Measurements from ENCODE around the gene EXOC6B. TPM values are rescaled to one million over a fixed set of nuclear protein-coding genes. Genes with fewer than 3 reads are reported as not detected.
A peak's percentile ranks its signal among the peaks of the same experiment; 100 is the strongest.

EXOC6B gene
- total RNA-seq, 2 donors from 2014 or later: 21.3 to 28.8 TPM

DNA sequence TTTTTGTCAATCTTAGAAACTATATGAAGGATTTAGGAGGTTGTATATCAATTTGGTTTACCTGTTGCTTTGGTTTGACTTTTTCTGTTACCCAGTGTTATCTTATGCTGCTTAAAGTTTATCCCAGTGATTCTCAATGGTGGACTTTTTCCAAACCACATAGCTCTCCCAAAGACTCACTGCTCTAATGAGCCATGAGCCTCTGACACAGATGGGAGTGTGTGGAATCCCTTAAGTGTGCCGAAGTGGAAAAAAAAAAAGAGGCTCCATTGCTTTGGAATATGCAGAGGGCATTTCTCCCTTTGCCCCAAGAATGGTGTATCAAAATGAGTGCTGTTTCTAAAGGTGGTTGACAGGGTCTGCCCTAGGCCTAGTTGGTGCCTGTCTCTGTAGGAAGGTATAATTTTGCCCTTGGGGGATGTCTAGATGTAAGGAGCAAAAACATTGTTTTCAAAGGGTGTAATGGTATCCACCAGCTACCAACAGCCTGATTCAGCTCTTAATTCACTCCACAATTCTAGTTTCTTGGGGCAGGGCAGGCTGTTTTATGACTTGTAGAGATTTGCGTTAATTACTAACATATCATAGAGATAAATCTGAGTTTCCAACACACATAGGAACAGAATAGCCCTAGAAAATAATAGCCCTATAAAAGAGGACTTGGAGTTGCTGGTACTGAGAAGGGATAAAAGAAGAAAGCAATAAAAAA, 613.9 kb downstream of the EXOC6B start:
- no peak overlapping the region for H3K4me3 ChIP-seq
- peaks cover 7% of the 10 kb centered on the region for H3K4me1 ChIP-seq
- H3K9ac ChIP-seq (ENCODE audit: low read depth in 2 of 2, low read length in 2 of 2): peak overlapping the region in 1 of 2 donors; percentile 9
- H3K27me3 ChIP-seq: no peaks in the 10 kb centered on the region
- no peak for DNase-seq
- intact Hi-C loops (cut with DNase I): no loop called here
- TF ChIP-seq, protein P1, sequence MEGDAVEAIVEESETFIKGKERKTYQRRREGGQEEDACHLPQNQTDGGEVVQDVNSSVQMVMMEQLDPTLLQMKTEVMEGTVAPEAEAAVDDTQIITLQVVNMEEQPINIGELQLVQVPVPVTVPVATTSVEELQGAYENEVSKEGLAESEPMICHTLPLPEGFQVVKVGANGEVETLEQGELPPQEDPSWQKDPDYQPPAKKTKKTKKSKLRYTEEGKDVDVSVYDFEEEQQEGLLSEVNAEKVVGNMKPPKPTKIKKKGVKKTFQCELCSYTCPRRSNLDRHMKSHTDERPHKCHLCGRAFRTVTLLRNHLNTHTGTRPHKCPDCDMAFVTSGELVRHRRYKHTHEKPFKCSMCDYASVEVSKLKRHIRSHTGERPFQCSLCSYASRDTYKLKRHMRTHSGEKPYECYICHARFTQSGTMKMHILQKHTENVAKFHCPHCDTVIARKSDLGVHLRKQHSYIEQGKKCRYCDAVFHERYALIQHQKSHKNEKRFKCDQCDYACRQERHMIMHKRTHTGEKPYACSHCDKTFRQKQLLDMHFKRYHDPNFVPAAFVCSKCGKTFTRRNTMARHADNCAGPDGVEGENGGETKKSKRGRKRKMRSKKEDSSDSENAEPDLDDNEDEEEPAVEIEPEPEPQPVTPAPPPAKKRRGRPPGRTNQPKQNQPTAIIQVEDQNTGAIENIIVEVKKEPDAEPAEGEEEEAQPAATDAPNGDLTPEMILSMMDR (IDR thresholded peaks at IDR 0.05): no peak
- H3K27ac ChIP-seq: peak overlapping the region; percentile 18
- H3K9me3 ChIP-seq: no peaks in the 10 kb centered on the region
- H3K36me3 ChIP-seq: no peaks in the 10 kb centered on the region

DNA sequence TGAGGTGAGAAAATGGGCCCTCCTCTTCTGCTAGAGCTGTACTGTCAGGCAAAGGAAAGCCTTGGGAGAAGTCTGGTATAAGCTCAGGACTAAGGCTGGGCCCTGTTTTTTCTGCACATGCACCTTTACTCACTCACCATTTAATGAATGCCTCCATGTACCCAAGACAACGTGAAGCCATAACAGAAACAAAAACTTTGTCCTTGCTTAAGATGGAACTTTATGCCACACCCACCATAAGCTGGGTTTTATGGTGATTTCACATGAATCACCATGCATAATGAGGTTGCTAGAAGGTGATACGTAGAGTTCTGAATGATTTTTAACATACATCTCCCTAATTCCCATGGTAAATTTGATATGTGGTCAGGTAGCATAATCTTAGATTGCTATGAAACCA, 614.5 kb downstream of the EXOC6B start:
- no peaks in the 10 kb centered on the region for H3K36me3 ChIP-seq
- peak overlapping the region; percentile 29 for H3K27ac ChIP-seq
- DNase-seq: peak; percentile 54
- peaks cover 7% of the 10 kb centered on the region for H3K4me1 ChIP-seq
- H3K9ac ChIP-seq (ENCODE audit: low read depth in 2 of 2, low read length in 2 of 2): no peak overlapping the region
- no peaks in the 10 kb centered on the region for H3K9me3 ChIP-seq
- intact Hi-C loops (cut with DNase I): no loop called here
- H3K4me3 ChIP-seq: no peak overlapping the region
- TF ChIP-seq, protein P1 (IDR thresholded peaks at IDR 0.05): no peak
- no peaks in the 10 kb centered on the region for H3K27me3 ChIP-seq

DNA sequence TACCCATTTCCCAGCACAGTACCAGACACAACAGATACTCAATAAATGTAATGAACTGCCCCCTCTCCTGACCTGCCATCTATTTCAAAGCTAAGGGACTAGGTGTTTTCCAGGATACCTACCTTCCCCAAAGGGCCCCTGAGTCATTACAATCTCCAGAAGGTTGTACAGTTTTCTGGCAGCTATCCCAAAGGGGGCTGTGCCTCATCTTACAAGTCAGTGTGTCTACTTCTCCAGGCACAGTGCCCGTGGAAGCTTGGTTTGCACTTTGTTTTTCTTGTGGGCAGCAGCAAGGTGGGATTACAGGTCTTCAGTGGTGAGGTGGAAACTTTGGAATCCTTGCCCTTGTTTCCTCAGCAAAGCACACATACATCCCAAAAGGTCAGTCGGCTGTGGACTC, 615.4 kb downstream of the EXOC6B start:
- Histone ChIP-seq H3K4me1 (peaks cover 9% of the 10 kb centered on the region), H3K9me3 (no peaks in the 10 kb centered on the region), H3K4me3 (no peak overlapping the region), H3K27me3 (no peaks in the 10 kb centered on the region), H3K27ac (no peak overlapping the region), H3K9ac (ENCODE audit: low read depth in 2 of 2, low read length in 2 of 2) (no peak overlapping the region), H3K36me3 (no peaks in the 10 kb centered on the region)
- DNase-seq: no peak
- TF ChIP-seq, protein P1 (IDR thresholded peaks at IDR 0.05): no peak
- intact Hi-C loops (cut with DNase I): no loop called here

DNA sequence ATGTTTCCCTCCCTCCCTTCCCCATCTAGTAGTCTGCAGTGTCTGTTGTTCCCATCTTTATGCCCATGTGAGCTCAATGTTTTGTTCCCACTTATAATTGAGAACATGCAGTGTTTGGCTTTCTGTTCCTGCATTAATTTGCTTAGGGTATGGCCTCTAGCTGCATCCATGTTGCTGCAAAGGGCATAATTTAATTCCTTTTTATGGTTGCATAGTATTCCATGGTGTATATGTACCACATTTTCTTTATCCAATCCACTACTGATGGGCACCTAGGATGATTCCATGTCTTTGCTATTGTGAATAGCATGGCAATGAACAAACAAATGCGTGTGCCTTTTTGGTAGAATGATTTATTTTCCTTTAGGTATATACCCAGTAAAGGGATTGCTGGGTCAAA, 617.6 kb downstream of the EXOC6B start:
- H3K4me1 ChIP-seq: peaks cover 20% of the 10 kb centered on the region
- TF ChIP-seq, protein P1 (IDR thresholded peaks at IDR 0.05): no peak

DNA sequence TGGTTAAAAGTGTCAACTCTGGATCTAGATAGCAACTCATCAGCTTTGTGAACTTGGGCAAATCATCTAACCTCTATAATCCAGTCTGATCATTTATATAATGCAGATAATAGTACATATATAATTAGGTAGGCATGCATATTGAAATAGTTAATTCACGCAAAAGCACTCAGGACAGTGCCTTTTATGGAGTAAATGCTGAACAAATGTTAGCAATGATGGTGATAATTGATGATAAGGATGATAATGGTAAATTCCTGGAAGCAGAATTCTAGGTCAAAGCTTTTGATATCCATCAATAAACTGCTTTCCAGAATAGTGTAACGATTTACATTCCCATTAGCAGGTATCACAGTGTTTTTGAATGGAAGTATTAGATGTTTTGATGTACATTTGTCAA, 618.5 kb downstream of the EXOC6B start:
- no peak overlapping the region for H3K4me3 ChIP-seq
- peaks cover 20% of the 10 kb centered on the region for H3K4me1 ChIP-seq
- H3K9me3 ChIP-seq: no peaks in the 10 kb centered on the region
- H3K9ac ChIP-seq (ENCODE audit: low read depth in 2 of 2, low read length in 2 of 2): no peak overlapping the region
- TF ChIP-seq, protein P1 (IDR thresholded peaks at IDR 0.05): no peak
- DNase-seq: no peak
- no peaks in the 10 kb centered on the region for H3K36me3 ChIP-seq
- H3K27ac ChIP-seq: no peak overlapping the region
- no peaks in the 10 kb centered on the region for H3K27me3 ChIP-seq
- intact Hi-C loops (cut with DNase I): no loop called here

More for the DNA sequence above, 617.6 kb downstream of the EXOC6B start:
- Histone ChIP-seq H3K27me3 (no peaks in the 10 kb centered on the region), H3K36me3 (no peaks in the 10 kb centered on the region), H3K27ac (no peak overlapping the region), H3K9me3 (no peaks in the 10 kb centered on the region), H3K4me3 (no peak overlapping the region), H3K9ac (ENCODE audit: low read depth in 2 of 2, low read length in 2 of 2) (no peak overlapping the region)
- intact Hi-C loops (cut with DNase I): no loop called here
- no peak for DNase-seq
